NB4 (cell line): ENCODE measurements around the gene DGKI.

Experiments used
- CTCF ChIP-seq: IDR thresholded peaks from one replicate; pipeline ENCODE4 v1.5.1; 2012; ENCODE audit warnings: low read depth, low read length
- MYC ChIP-seq: IDR thresholded peaks from 2 replicates; pipeline ENCODE4 v1.6.1; 2011; ENCODE audit warnings: low read depth, low read length
- POLR2A ChIP-seq: IDR thresholded peaks from 2 replicates; pipeline ENCODE4 v1.6.1; 2011; ENCODE audit warnings: mild to moderate bottlenecking; ENCODE audit not compliant: insufficient read length; ENCODE audit errors: extremely low read depth

GRCh38 chr7:137862964-137863363, 16.2 kb upstream of the DGKI start:
- TF ChIP-seq CTCF (no peak), POLR2A (no peak), MYC (no peak)
